HG03135 (cell line): ENCODE measurements around the gene CD38.
A peak's percentile ranks its signal among the peaks of the same experiment; 100 is the strongest.
"Not testable (repeated sequence)": the region's sequence is repeated elsewhere in the genome, so short reads cannot be mapped to it uniquely, and the experiment has no call there.

Experiments
- ATAC-seq: cut with Tn5 transposase; IDR thresholded peaks from one replicate; pipeline ENCODE4 v1.9.1; 2021; ENCODE audit warnings: mild to moderate bottlenecking, moderate library complexity; ENCODE audit not compliant: unreplicated experiment

The CD38 gene

GRCh38 chr4:15758294-15758693 lies 19.8 kb upstream of the CD38 start:
- no peak for ATAC-seq

- ATAC-seq, result not testable (repeated sequence)
These were observed 15.7 kb upstream of the CD38 start for GRCh38 chr4:15762460-15762859.

GRCh38 chr4:15765391-15765790 lies 12.7 kb upstream of the CD38 start:
- ATAC-seq, result peak; percentile 13

GRCh38 chr4:15765910-15766697 lies 12.0 kb upstream of the CD38 start:
- ATAC-seq, result peak; percentile 65

- no peak for ATAC-seq
These were observed 11.3 kb upstream of the CD38 start for GRCh38 chr4:15766821-15767220.

GRCh38 chr4:15769202-15769601 lies 8.9 kb upstream of the CD38 start:
- ATAC-seq, result no peak

GRCh38 chr4:15771216-15772058 lies 6.7 kb upstream of the CD38 start:
- ATAC-seq, result peak; percentile 68

- no peak for ATAC-seq
These were observed 4.1 kb upstream of the CD38 start for GRCh38 chr4:15774020-15774420.

- ATAC-seq, result no peak
These were observed 1.1 kb upstream of the CD38 start for GRCh38 chr4:15776871-15777648.

GRCh38 chr4:15777697-15778288 lies 335 bp upstream of the CD38 start:
- ATAC-seq, result no peak

- no peak for ATAC-seq
These were observed 1.2 kb downstream of the CD38 start for GRCh38 chr4:15779306-15779705.

- ATAC-seq, result no peak
These were observed 1.7 kb downstream of the CD38 start for GRCh38 chr4:15779809-15780208.

GRCh38 chr4:15781427-15782095 lies 3.4 kb downstream of the CD38 start:
- peak; percentile 12 for ATAC-seq

GRCh38 chr4:15783676-15784075 lies 5.5 kb downstream of the CD38 start:
- ATAC-seq, result no peak

- ATAC-seq, result peak; percentile 78
These were observed 7.0 kb downstream of the CD38 start for GRCh38 chr4:15784959-15785634.

GRCh38 chr4:15786743-15787142 lies 8.6 kb downstream of the CD38 start:
- ATAC-seq, result no peak

GRCh38 chr4:15792974-15793373 lies 14.8 kb downstream of the CD38 start:
- ATAC-seq, result no peak

- no peak for ATAC-seq
These were observed 15.6 kb downstream of the CD38 start for GRCh38 chr4:15793506-15794363.

- ATAC-seq, result no peak
These were observed 16.3 kb downstream of the CD38 start for GRCh38 chr4:15794426-15794825.
